Subcutaneous abdominal adipose tissue (tissue), 5 donors: ENCODE results near the gene EIF5A.

ENCODE experiments used
- H3K27ac ChIP-seq: one replicate; pipeline ENCODE4 v1.7.0; 2013; ENCODE audit warnings: low read depth, mild to moderate bottlenecking, inconsistent platforms, low read length, moderate library complexity
- H3K27me3 ChIP-seq, 5 donors: one replicate each; pipeline ENCODE4 v1.7.0; 2013; ENCODE audit warnings: low read length in 5 of 5, inconsistent platforms in 1 of 5; ENCODE audit not compliant: control insufficient read depth in 5 of 5, insufficient read depth in 4 of 5
- H3K36me3 ChIP-seq, 5 donors: one replicate each; pipeline ENCODE4 v1.7.0; 2013; ENCODE audit warnings: low read length in 5 of 5; ENCODE audit not compliant: control insufficient read depth in 5 of 5, insufficient read depth in 5 of 5
- H3K4me1 ChIP-seq, 5 donors: one replicate each; pipeline ENCODE4 v1.7.0; 2013; ENCODE audit warnings: low read length in 5 of 5, mild to moderate bottlenecking in 3 of 5, moderate library complexity in 1 of 5; ENCODE audit not compliant: control insufficient read depth in 5 of 5, insufficient read depth in 5 of 5
- H3K4me3 ChIP-seq, 5 donors: one replicate each; pipeline ENCODE4 v1.7.0; 2013; ENCODE audit warnings: low read length in 5 of 5, low read depth in 1 of 5
- H3K9ac ChIP-seq, 5 donors: one replicate each; pipeline ENCODE4 v1.7.0; 2013; ENCODE audit warnings: low read length in 5 of 5, mild to moderate bottlenecking in 4 of 5, moderate library complexity in 3 of 5
- H3K9me3 ChIP-seq, 5 donors: one replicate each; pipeline ENCODE4 v1.7.0; 2013; ENCODE audit warnings: low read length in 5 of 5; ENCODE audit not compliant: control insufficient read depth in 5 of 5
- donor health status: healthy.
- donor health status: healthy.
- donor health status: healthy.
- donor health status: healthy.
- donor health status: healthy.

EIF5A gene

DNA sequence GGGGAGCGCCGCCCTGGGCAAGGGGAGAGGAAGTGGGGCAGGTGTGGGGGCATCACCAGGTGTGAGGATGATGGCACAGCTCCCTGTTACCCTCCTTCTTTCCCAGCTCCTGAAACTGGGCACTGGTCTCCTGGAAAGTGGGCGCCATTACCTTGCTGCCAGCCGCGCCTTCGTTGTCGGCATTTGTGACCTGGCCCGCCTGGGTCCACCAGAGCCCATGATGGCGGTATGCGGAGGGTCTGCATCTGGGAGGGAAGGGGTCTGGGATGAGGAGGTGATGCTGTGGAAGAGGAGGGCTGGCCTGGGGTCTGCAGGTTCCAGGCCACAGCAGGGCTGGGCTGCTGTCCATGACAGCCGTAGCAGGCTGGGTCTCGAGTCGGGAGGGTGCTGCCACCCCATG lies 34.4 kb downstream of the EIF5A start:
- H3K27ac ChIP-seq: no peak overlapping the region
- H3K9me3 ChIP-seq: no peaks in the 10 kb centered on the region
- H3K4me1 ChIP-seq: peaks cover 0 to 4% (median 0%) of the 10 kb centered on the region in 5 donors
- no peak overlapping the region for H3K4me3 ChIP-seq
- H3K36me3 ChIP-seq: no peaks in the 10 kb centered on the region
- no peak overlapping the region for H3K9ac ChIP-seq
- peaks cover under 1 to 12% (median 11%) of the 10 kb centered on the region in 5 donors for H3K27me3 ChIP-seq

DNA sequence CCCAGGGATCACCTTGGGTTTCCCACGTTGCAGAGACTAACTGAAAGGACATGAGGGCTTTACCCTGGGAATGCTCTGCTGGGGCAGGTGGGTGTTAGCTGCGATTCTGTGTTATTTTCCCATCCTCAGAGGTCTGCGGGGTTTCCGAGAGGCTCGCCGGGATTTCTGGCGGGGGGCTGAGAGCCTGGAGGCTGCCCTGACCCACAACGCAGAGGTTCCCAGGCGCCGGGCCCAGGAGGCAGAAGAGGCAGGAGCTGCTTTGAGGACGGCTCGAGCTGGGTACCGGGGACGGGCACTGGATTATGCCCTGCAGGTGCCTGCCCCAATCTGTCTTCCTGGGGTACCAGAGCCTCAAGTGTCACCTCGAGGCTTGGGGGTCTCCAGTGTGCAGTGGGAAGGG lies 35.8 kb downstream of the EIF5A start:
- Histone ChIP-seq H3K27me3 (peaks cover 0 to 10% (median 8%) of the 10 kb centered on the region in 5 donors), H3K36me3 (no peaks in the 10 kb centered on the region), H3K9ac (peak overlapping the region in 1 of 5 donors; percentile 68), H3K4me1 (peaks cover 0 to 4% (median 0%) of the 10 kb centered on the region in 5 donors), H3K27ac (no peak overlapping the region), H3K4me3 (no peak overlapping the region), H3K9me3 (no peaks in the 10 kb centered on the region)

DNA sequence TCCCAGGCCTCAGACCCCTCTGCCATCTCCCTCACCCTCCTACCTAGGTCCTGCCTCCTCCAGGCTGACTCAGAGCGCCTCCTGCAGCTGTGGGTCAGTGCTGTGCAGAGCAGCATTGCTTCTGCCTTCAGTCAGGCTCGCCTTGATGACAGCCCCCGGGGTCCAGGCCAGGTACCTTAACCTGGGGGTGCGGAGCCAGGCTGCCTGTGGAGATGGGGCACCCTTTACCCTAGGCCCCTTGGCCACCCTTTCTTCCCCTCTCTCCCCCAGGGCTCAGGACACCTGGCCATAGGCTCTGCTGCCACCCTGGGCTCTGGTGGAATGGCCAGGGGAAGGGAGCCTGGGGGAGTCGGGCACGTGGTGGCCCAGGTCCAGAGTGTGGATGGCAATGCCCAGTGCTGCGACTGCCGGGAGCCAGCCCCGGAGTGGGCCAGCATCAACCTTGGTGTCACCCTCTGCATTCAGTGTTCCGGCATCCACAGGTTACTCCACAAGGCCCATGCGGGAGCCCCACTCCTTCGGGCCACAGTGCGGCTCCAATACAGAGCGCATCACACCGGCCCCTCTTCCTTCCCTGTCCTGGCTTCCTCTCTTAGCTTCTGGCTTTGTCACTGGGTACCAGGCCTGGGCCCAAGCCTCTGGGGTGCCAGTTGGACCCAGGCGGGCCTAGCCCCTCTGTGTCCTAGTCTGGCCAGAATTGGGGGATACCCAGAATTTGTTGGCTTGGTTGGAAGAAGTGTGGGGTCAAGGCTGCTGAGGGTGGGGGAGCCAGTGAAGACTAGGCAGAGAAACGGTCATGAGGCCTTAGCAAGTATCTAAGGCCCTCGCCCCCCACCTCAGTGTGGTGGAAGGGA lies 39.6 kb downstream of the EIF5A start:
- no peaks in the 10 kb centered on the region for H3K36me3 ChIP-seq
- no peak overlapping the region for H3K4me3 ChIP-seq
- H3K9me3 ChIP-seq: no peaks in the 10 kb centered on the region
- H3K9ac ChIP-seq: no peak overlapping the region
- peaks cover 0 to 8% (median 4%) of the 10 kb centered on the region in 5 donors for H3K27me3 ChIP-seq
- H3K4me1 ChIP-seq: peaks cover 4 to 32% (median 27%) of the 10 kb centered on the region in 5 donors
- no peak overlapping the region for H3K27ac ChIP-seq

DNA sequence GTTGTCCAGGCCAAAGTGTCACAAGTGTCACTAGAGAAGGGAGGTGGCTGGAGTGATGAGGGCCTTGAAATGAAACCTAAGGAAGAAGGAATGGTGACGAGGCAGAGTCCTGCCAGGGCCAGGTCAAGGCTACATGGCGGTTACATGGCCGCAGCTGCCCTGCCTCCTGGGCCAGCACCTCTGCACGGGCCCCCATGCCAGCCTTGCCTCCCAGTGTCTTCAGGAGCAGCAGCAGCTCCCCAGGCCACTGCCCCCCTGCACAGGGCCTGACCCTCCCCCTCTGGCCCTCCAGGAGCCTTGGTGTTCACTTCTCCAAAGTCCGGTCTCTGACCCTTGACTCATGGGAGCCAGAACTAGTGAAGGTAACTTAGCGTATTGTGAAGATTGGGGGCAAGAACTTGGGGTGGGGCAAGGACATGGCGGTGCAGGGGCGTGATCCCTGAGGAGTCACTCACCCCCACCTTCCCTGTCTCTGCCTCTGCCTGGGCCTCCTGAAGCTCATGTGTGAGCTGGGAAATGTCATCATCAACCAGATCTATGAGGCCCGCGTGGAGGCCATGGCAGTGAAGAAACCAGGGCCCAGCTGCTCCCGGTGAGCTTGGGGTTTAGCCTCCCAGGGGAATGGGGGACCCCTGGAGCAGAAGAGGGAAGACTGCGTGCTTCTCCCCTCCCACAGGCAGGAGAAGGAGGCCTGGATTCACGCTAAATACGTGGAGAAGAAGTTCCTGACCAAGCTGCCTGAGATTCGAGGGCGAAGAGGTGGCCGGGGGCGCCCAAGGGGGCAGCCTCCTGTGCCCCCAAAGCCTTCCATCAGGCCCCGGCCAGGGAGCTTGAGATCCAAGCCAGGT lies 40.4 kb downstream of the EIF5A start:
- Histone ChIP-seq H3K9me3 (no peaks in the 10 kb centered on the region), H3K36me3 (no peaks in the 10 kb centered on the region), H3K27ac (no peak overlapping the region), H3K27me3 (peaks cover 0 to 6% (median 0%) of the 10 kb centered on the region in 5 donors), H3K4me3 (no peak overlapping the region), H3K9ac (no peak overlapping the region), H3K4me1 (peaks cover 4 to 41% (median 34%) of the 10 kb centered on the region in 5 donors)

DNA sequence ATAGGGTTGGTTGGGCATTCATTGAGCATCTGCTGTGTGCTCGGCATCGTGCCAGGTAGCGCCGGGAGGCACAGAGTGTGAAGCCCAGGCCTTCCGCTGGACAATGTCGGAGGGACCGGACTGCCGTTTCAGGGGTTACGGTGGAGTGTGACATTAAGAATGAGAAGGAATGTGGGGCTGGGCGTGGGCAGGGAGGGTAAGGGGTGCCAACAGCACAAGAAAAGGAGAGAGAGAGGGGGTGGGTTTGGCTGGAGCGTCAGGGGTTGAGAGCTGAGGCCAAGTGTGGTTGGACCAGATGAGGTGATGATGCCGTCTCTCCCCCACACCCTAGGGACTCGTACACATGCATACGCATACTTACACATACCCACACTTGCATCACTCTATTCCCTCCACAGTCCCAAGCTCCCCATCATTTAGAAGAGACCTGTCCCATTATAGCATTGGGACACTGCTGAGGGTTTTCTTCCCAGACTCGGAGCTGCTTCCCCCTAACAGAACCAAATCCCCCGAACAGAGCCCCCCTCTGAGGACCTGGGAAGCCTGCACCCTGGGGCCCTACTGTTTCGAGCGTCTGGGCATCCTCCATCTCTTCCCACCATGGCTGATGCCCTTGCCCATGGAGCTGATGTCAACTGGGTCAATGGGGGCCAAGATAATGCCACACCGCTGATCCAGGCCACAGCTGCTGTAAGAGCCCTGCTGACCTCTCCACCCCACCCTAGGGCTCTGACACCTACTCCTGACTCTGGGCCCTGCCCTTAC lies 41.2 kb downstream of the EIF5A start:
- Histone ChIP-seq H3K4me1 (peaks cover 2 to 49% (median 42%) of the 10 kb centered on the region in 5 donors), H3K4me3 (no peak overlapping the region), H3K27ac (peak overlapping the region; percentile 87), H3K9me3 (no peaks in the 10 kb centered on the region), H3K27me3 (no peaks in the 10 kb centered on the region), H3K36me3 (no peaks in the 10 kb centered on the region), H3K9ac (no peak overlapping the region)

DNA sequence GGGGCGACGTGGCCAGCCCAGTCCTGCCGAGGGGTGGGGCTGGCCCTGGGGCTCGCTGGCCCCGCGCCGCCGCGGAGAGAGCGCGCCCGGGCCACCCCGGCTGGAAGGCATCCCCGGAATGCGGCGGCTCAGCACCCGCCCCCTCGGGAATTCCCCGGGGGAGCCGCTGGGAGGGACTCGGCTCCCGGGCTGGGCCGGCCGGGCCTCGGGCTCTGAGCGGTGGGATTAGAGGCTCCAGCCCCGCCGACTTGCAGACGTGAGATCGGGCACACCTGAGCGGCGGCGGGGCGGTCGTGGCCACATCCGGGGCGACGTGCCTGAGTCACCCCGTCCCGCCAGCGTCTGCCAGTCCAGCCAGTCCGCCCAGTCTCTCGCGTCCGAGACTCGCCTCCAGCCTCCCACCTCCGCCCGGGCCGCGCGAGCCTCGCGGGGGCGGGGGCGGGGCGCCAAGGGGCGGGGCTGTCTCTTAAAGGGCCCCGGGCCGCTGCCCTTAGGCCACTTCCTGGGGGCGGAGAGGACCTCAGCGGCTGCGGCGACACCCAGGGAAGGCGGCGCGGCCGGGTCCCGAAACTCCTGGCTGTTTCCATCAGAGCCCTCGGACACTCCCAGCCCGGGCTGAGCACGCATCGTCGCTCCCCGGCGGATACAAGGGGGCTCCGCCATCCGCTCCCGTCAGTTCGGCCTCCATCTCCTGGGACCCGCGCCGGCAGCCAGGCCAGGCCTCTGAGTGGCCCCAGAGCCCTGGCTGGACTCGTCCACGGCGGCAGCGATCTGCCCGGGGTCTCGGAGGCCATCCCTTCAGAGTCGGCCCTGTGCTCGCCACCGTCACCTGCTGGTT lies 44.5 kb downstream of the EIF5A start, which contains the start of gene KCTD11:
Gene KCTD11, plus strand, starts transcription at position 498 of the 838 bp plus-strand sequence.
- Histone ChIP-seq H3K4me1 (peaks cover 3 to 63% (median 56%) of the 10 kb centered on the region in 5 donors), H3K9ac (peak within 1 kb of the TSS; percentile 84 to 92 (median 87)), H3K4me3 (peak within 1 kb of the TSS; percentile 76 to 87 (median 79)), H3K27ac (peak within 1 kb of the TSS; percentile 98), H3K36me3 (no peaks in the 10 kb centered on the region), H3K27me3 (no peaks in the 10 kb centered on the region), H3K9me3 (no peaks in the 10 kb centered on the region)

DNA sequence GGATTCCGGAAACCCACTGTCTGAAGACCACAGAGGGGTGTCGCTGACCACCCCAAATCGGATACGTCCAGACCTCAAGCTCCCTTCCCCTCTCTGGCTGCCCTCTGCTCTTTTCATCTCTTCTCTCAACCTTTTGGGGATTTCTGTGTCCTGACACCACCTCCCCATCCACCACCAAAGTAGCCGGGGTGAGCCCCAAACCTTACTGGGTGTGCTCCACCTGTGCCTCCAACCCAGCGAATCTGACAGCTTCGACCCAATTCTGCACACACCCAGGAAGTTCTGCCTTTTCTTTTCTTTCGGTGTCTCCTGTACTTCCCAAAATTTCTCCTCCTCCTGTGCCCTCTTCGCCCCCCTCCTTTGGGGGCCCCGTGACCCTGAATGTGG lies 45.1 kb downstream of the EIF5A start:
- peak overlapping the region; percentile 17 to 89 (median 84) for H3K9ac ChIP-seq
- H3K27ac ChIP-seq: peak overlapping the region; percentile 98
- peak overlapping the region; percentile 76 to 87 (median 79) for H3K4me3 ChIP-seq
- H3K27me3 ChIP-seq: no peaks in the 10 kb centered on the region
- H3K4me1 ChIP-seq: peaks cover 3 to 63% (median 56%) of the 10 kb centered on the region in 5 donors
- no peaks in the 10 kb centered on the region for H3K9me3 ChIP-seq
- no peaks in the 10 kb centered on the region for H3K36me3 ChIP-seq

DNA sequence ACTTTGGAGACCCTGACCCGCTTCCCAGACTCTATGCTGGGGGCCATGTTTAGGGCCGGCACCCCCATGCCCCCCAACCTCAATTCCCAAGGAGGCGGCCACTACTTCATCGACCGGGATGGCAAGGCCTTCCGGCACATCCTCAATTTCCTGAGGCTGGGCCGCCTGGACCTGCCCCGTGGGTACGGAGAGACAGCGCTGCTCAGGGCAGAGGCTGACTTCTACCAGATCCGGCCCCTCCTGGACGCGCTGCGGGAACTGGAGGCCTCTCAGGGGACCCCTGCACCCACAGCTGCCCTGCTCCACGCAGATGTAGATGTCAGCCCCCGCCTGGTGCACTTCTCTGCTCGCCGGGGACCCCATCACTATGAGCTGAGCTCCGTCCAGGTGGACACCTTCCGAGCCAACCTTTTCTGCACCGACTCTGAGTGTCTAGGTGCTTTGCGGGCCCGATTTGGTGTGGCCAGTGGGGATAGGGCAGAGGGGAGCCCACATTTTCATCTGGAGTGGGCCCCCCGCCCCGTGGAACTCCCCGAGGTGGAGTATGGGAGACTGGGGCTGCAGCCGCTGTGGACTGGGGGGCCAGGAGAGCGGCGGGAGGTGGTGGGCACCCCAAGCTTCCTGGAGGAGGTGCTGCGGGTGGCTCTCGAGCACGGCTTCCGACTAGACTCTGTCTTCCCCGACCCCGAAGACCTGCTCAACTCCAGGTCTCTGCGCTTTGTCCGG lies 45.6 kb downstream of the EIF5A start:
- peak overlapping the region in 4 of 5 donors; percentile 81 to 89 (median 86) for H3K9ac ChIP-seq
- peak overlapping the region; percentile 98 for H3K27ac ChIP-seq
- no peaks in the 10 kb centered on the region for H3K27me3 ChIP-seq
- H3K36me3 ChIP-seq: no peaks in the 10 kb centered on the region
- H3K9me3 ChIP-seq: no peaks in the 10 kb centered on the region
- peaks cover 3 to 63% (median 56%) of the 10 kb centered on the region in 5 donors for H3K4me1 ChIP-seq
- peak overlapping the region in 4 of 5 donors; percentile 76 to 87 (median 80) for H3K4me3 ChIP-seq
